Panc1 (cell line): ENCODE data around the gene ZYX. TPM values are rescaled to one million over a fixed set of nuclear protein-coding genes. Genes with fewer than 3 reads are reported as not detected.

Experiments
- ATAC-seq: fragments of 200-7000 bp; cut with Tn5 transposase; 2 replicates; pipeline ENCODE4 v1.9.1; 2020; ENCODE audit warnings: mild to moderate bottlenecking, moderate library complexity
- BruUV-seq: library from RNA; stranded (reverse); fragments of 400-500 nt; replicated peaks from 2 replicates; lab custom pipeline; 2021; lab: Mats Ljungman, UMichigan
- CTCF ChIA-PET: fragments of 300-600 bp; sonication (Branson Sonifier 250); formaldehyde crosslinking; loops from one replicate; lab custom pipeline; 2022; ENCODE audit warnings: antibody characterized with exemption; lab: Charles Lee
- POLR2A ChIA-PET: fragments of 300-600 bp; sonication (Branson Sonifier 250); formaldehyde crosslinking; loops from one replicate; lab custom pipeline; 2022; ENCODE audit warnings: antibody characterized with exemption; lab: Charles Lee
- DNase-seq: peaks from one replicate; pipeline ENCODE4 v3.0.0-alpha.2; 2010; ENCODE audit warnings: low read depth, low spot score
- H3K27ac ChIP-seq: 2 replicates; pipeline ENCODE4 v1.5.1; 2011; ENCODE audit warnings: mild to moderate bottlenecking, low read length, inconsistent platforms
- H3K27me3 ChIP-seq: fragments of 200-500 bp; sonication (Bioruptor generic); 2 replicates; pipeline ENCODE4 v1.6.0; 2014; ENCODE audit warnings: low read length, inconsistent platforms; ENCODE audit not compliant: control insufficient read depth, insufficient read depth
- H3K36me3 ChIP-seq: fragments of 200-500 bp; sonication (Bioruptor generic); 2 replicates; pipeline ENCODE4 v1.5.1; 2014; ENCODE audit warnings: inconsistent platforms, mild to moderate bottlenecking, low read length, moderate library complexity; ENCODE audit not compliant: control insufficient read depth, insufficient read depth
- H3K4me1 ChIP-seq: 2 replicates; pipeline ENCODE4 v1.5.1; 2011; ENCODE audit warnings: inconsistent platforms, mild to moderate bottlenecking, low read length, moderate library complexity; ENCODE audit not compliant: control insufficient read depth, insufficient read depth
- H3K4me3 ChIP-seq, 2 experiments: 2 replicates each; pipeline ENCODE4 v1.5.1; 2011 to 2012; ENCODE audit warnings: low read depth in 2 of 2, low read length in 2 of 2, mild to moderate bottlenecking in 2 of 2, inconsistent platforms in 1 of 2, moderate library complexity in 1 of 2
- H3K9me3 ChIP-seq: fragments of 200-500 bp; sonication (Bioruptor generic); 2 replicates; pipeline ENCODE4 v1.5.1; 2014; ENCODE audit warnings: low read depth, mild to moderate bottlenecking, inconsistent platforms, low read length, moderate library complexity; ENCODE audit not compliant: control insufficient read depth, insufficient read depth
- CTCF ChIP-seq: fragments of 450-650 bp; IDR thresholded peaks from 2 replicates; pipeline ENCODE4 v1.5.1; 2017; ENCODE audit warnings: mild to moderate bottlenecking
- POLR2AphosphoS5 ChIP-seq: IDR thresholded peaks from 2 replicates; pipeline ENCODE4 v1.6.1; 2012; ENCODE audit warnings: mild to moderate bottlenecking, low read depth, low read length, moderate library complexity
- REST ChIP-seq, 2 experiments: IDR thresholded peaks; 2 replicates each; pipeline ENCODE4 v1.6.1; 2011 to 2012; ENCODE audit warnings: low read depth in 2 of 2, control low read depth in 1 of 2, low read length in 1 of 2, mild to moderate bottlenecking in 1 of 2, moderate library complexity in 1 of 2; ENCODE audit not compliant: insufficient read depth in 1 of 2
- SIN3A ChIP-seq: IDR thresholded peaks from 2 replicates; pipeline ENCODE4 v1.6.1; 2012; ENCODE audit warnings: low read depth, mild to moderate bottlenecking, low read length, moderate library complexity, borderline replicate concordance; ENCODE audit not compliant: insufficient read depth
- TCF7L2 ChIP-seq: IDR thresholded peaks from 2 replicates; pipeline ENCODE4 v1.6.1; 2011; ENCODE audit warnings: mild to moderate bottlenecking, low read depth, low read length, inconsistent platforms
- in situ Hi-C: cut with HindIII; loops from 2 replicates; pipeline ENCODE4 v1.10.0; 2016; ENCODE audit warnings: low sequenced_read_pairs, low pct_unique_long_range_greater_than_20kb
- intact Hi-C: fragments of 100-400 bp; cut with micrococcal nuclease; formaldehyde crosslinking; loops from one replicate; pipeline ENCODE4 v1.10.0; 2022; ENCODE audit not compliant: unreplicated experiment
- total RNA-seq: library from RNA; stranded (reverse); gene quantifications from one replicate; pipeline ENCODE4 v1.2.1, GENCODE V29; 2021; ENCODE audit not compliant: unreplicated experiment

The ZYX gene
- total RNA-seq, 1 experiment from 2014 or later, result 169 TPM

GRCh38 chr7:143382126-143382790 is 1.1 kb downstream of the ZYX start:
- ATAC-seq, result no peak
- CTCF ChIA-PET, result no interaction called here
- POLR2A ChIA-PET, result no interaction called here
- in situ Hi-C loops (no loop called here), intact Hi-C loops (no loop called here)
- BruUV-seq, result no TSS peak
- H3K4me1 ChIP-seq, result peaks cover 12% of the 10 kb centered on the region; the same call in 1 of the 2 replicates
- H3K4me3 ChIP-seq, result peak overlapping the region; percentile 80 to 96
- H3K9me3 ChIP-seq, result no peaks in the 10 kb centered on the region
- TF ChIP-seq TCF7L2 (no peak), REST (IDR thresholded peaks at IDR 0.05; ENCODE audit: insufficient read depth in 1 of 2, low read depth in 2 of 2, low read length in 1 of 2) (no peak), SIN3A (no peak), CTCF (no peak), POLR2AphosphoS5 (no peak)
- DNase-seq, result no peak
- peaks cover 5% of the 10 kb centered on the region; the same call in 1 of the 2 replicates for H3K36me3 ChIP-seq
- no peaks in the 10 kb centered on the region for H3K27me3 ChIP-seq
- H3K27ac ChIP-seq, result peak overlapping the region; percentile 82

- Histone ChIP-seq H3K9me3 (no peaks in the 10 kb centered on the region), H3K4me3 (peak overlapping the region; percentile 80 to 96), H3K4me1 (peaks cover 12% of the 10 kb centered on the region; the same call in 1 of the 2 replicates), H3K27ac (no peak overlapping the region; the same call in 1 of the 2 replicates), H3K27me3 (no peaks in the 10 kb centered on the region), H3K36me3 (peaks cover 5% of the 10 kb centered on the region; the same call in 1 of the 2 replicates)
- CTCF ChIA-PET, result no interaction called here
- no peak for TF ChIP-seq POLR2AphosphoS5
- TF ChIP-seq SIN3A, result no peak
- TF ChIP-seq TCF7L2, result no peak
- TF ChIP-seq CTCF, result no peak
- TF ChIP-seq REST (IDR thresholded peaks at IDR 0.05; ENCODE audit: insufficient read depth in 1 of 2, low read depth in 2 of 2, low read length in 1 of 2), result no peak
- in situ Hi-C loops, result no loop called here
- no TSS peak for BruUV-seq
- ATAC-seq (no peak), DNase-seq (no peak)
- POLR2A ChIA-PET, result no interaction called here
- intact Hi-C loops, result no loop called here
Observed at GRCh38 chr7:143382791-143383641, 1.9 kb downstream of the ZYX start.
